ENCODE data around the gene SV2B. TPM values are rescaled to one million over a fixed set of nuclear protein-coding genes. Genes with fewer than 3 reads are reported as not detected.

SV2B gene
- total RNA-seq, 1 experiment from 2014 or later, result not detected

DNA sequence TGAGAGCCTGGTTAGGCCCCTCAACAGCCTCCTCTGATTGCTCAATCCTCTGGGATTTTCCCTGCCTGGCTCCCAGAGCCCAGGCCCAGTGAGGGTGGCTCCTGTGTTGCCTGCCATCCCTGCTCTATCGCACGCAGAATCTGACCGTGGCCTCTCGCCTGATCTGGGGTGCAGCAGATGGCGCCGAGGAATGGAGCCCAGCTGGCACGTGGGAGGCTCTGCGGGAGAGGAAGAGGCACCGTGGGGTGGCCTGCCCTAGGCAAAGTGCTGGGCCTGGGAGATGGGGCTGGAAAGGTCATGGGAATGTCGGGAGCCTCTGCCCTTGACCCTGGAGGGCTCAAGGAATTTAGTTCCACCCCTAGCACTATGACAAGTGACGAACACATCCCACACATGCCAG is 10.3 kb downstream of the SV2B start (continued):
- TF ChIP-seq, protein P1, sequence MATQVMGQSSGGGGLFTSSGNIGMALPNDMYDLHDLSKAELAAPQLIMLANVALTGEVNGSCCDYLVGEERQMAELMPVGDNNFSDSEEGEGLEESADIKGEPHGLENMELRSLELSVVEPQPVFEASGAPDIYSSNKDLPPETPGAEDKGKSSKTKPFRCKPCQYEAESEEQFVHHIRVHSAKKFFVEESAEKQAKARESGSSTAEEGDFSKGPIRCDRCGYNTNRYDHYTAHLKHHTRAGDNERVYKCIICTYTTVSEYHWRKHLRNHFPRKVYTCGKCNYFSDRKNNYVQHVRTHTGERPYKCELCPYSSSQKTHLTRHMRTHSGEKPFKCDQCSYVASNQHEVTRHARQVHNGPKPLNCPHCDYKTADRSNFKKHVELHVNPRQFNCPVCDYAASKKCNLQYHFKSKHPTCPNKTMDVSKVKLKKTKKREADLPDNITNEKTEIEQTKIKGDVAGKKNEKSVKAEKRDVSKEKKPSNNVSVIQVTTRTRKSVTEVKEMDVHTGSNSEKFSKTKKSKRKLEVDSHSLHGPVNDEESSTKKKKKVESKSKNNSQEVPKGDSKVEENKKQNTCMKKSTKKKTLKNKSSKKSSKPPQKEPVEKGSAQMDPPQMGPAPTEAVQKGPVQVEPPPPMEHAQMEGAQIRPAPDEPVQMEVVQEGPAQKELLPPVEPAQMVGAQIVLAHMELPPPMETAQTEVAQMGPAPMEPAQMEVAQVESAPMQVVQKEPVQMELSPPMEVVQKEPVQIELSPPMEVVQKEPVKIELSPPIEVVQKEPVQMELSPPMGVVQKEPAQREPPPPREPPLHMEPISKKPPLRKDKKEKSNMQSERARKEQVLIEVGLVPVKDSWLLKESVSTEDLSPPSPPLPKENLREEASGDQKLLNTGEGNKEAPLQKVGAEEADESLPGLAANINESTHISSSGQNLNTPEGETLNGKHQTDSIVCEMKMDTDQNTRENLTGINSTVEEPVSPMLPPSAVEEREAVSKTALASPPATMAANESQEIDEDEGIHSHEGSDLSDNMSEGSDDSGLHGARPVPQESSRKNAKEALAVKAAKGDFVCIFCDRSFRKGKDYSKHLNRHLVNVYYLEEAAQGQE (IDR thresholded peaks at IDR 0.05; ENCODE audit: low read depth), result no peak
- TF ChIP-seq SRF (IDR thresholded peaks at IDR 0.05; ENCODE audit: low read depth), result no peak
- no peak for TF ChIP-seq MAX (IDR thresholded peaks at IDR 0.05)
- TF ChIP-seq RAD21 (IDR thresholded peaks at IDR 0.05; ENCODE audit: low read depth), result no peak
- no peak for TF ChIP-seq FOSL1 (IDR thresholded peaks at IDR 0.05; ENCODE audit: low read depth)

DNA sequence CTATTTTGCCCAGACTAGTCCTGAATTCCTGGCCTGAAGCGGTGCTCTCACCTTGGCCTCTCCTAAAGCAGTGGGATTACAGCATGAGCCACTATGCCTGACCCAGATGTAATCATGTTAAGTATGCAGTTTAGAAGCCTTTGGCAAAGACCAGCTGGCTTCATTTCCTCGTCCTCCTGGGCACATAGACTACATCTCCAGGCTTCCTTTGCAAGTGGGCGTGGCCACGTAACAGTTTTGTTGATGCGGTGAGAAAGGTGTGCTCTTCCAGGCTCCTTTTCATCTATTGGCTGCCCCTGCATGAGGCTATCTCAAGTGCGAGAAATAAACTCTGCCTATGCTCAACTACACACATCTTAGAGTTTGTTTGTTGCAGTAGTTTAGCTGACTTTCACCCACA is 13.0 kb downstream of the SV2B start:
- Histone ChIP-seq H2AFZ (ENCODE audit: low read depth, low read length, poor library complexity, severe bottlenecking) (no peak overlapping the region), H3K27me3 (ENCODE audit: insufficient read depth, low read length) (peaks cover 35% of the 10 kb centered on the region), H3K27ac (ENCODE audit: low read depth, low read length) (no peak overlapping the region), H3K9me3 (ENCODE audit: control insufficient read depth in 1 of 2, insufficient read depth in 1 of 2, low read depth in 1 of 2, low read length in 2 of 2) (no peaks in the 10 kb centered on the region), H3K4me1 (ENCODE audit: control insufficient read depth in 1 of 2, insufficient read depth in 2 of 2, low read length in 2 of 2) (no peaks in the 10 kb centered on the region), H3K4me2 (ENCODE audit: low read length) (no peak overlapping the region), H3K9me2 (ENCODE audit: insufficient read depth) (no peaks in the 10 kb centered on the region), H3K36me3 (ENCODE audit: control insufficient read depth in 1 of 2, insufficient read depth in 2 of 2, low read length in 2 of 2) (no peaks in the 10 kb centered on the region), H3K4me3 (replicated peaks in 1 of 2; ENCODE audit: low read depth in 1 of 2, low read length in 2 of 2) (no peak overlapping the region), H4K20me1 (ENCODE audit: insufficient read depth) (no peaks in the 10 kb centered on the region), H3K9ac (ENCODE audit: low read length) (no peak overlapping the region), H3K79me2 (ENCODE audit: insufficient read depth, low read length) (no peaks in the 10 kb centered on the region)
- peak; percentile 36; the same call in 1 of the 2 replicates for ATAC-seq
- no peak for DNase-seq (ENCODE audit: low read depth, low spot score)
- BruUV-seq (replicated peaks), result no TSS peak
- intact Hi-C loops (cut with micrococcal nuclease), result no loop called here
- POLR2A ChIA-PET, result no interaction called here
- CTCF ChIA-PET, result no interaction called here
- RAD21 ChIA-PET (ENCODE audit: low non-redundant PET in 1 of 2, low total read pairs in 2 of 2, uncharacterized antibody in 2 of 2, unreplicated experiment in 2 of 2), result no interaction called here
- TF ChIP-seq ELF1 (IDR thresholded peaks at IDR 0.05; ENCODE audit: borderline replicate concordance, low read depth) (no peak), MAX (IDR thresholded peaks at IDR 0.05) (no peak), EZH2 (IDR thresholded peaks at IDR 0.05) (no peak), SRF (IDR thresholded peaks at IDR 0.05; ENCODE audit: low read depth) (no peak), RAD21 (IDR thresholded peaks at IDR 0.05; ENCODE audit: low read depth) (no peak), CTCF (IDR thresholded peaks at IDR 0.05 in 2 of 3, conservative IDR thresholded peaks at IDR 0.05 in 1 of 3; ENCODE audit: borderline replicate concordance in 1 of 3, insufficient read depth in 1 of 3, low read depth in 2 of 3, low read length in 2 of 3) (no peak), JUND (IDR thresholded peaks at IDR 0.05) (no peak), SIN3A (IDR thresholded peaks at IDR 0.05; ENCODE audit: low read depth) (no peak), EZH2phosphoT487 (IDR thresholded peaks at IDR 0.05; ENCODE audit: borderline replicate concordance) (no peak), CEBPB (IDR thresholded peaks at IDR 0.05; ENCODE audit: low read depth) (no peak)
- TF ChIP-seq, protein P2, sequence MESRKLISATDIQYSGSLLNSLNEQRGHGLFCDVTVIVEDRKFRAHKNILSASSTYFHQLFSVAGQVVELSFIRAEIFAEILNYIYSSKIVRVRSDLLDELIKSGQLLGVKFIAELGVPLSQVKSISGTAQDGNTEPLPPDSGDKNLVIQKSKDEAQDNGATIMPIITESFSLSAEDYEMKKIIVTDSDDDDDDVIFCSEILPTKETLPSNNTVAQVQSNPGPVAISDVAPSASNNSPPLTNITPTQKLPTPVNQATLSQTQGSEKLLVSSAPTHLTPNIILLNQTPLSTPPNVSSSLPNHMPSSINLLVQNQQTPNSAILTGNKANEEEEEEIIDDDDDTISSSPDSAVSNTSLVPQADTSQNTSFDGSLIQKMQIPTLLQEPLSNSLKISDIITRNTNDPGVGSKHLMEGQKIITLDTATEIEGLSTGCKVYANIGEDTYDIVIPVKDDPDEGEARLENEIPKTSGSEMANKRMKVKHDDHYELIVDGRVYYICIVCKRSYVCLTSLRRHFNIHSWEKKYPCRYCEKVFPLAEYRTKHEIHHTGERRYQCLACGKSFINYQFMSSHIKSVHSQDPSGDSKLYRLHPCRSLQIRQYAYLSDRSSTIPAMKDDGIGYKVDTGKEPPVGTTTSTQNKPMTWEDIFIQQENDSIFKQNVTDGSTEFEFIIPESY (IDR thresholded peaks at IDR 0.05; ENCODE audit: extremely low read depth, insufficient replicate concordance, low read length), result no peak
- TF ChIP-seq, protein P1 (IDR thresholded peaks at IDR 0.05; ENCODE audit: low read depth), result no peak
